Pancreas (tissue), 10 donors: ENCODE data around the gene TMC1. TPM values are rescaled to one million over a fixed set of nuclear protein-coding genes. Genes with fewer than 3 reads are reported as not detected.

Experiments used
- ATAC-seq, 4 donors: fragments of 200-7000 bp; cut with Tn5 transposase; one replicate each; pipeline versions ENCODE4 v1.8.0 to v1.9.1; 2020; ENCODE audit warnings: mild to moderate bottlenecking in 4 of 4, moderate library complexity in 4 of 4
- DNase-seq, 6 donors: peaks; one replicate each; pipeline ENCODE4 v3.0.0-alpha.2; 2020
- FAIRE-seq: peaks from 2 replicates; lab custom pipeline; 2012; peaks lifted over from hg19 to GRCh38; lab: Jason Lieb, UNC
- H3K27ac ChIP-seq, 4 donors: fragments of 200-600 bp; sonication (generic); 1 replicate in 3 of 4; 2 replicates in 1 of 4; pipeline versions ENCODE4 v1.5.0 to v1.8.0; 2020
- H3K27me3 ChIP-seq, 4 donors: fragments of 200-600 bp; one replicate each; pipeline ENCODE4 v1.8.0; 2021
- H3K36me3 ChIP-seq, 3 donors: fragments of 200-600 bp; sonication (generic) in 1 of 3; one replicate each; pipeline versions ENCODE4 v1.5.0 to v1.8.0; 2020 to 2021
- H3K4me1 ChIP-seq, 3 donors: fragments of 200-600 bp; one replicate each; pipeline ENCODE4 v1.8.0; 2021
- H3K4me3 ChIP-seq, 4 donors: fragments of 200-600 bp; sonication (generic) in 2 of 4; one replicate each; pipeline versions ENCODE4 v1.5.0 to v1.8.0; 2020 to 2021
- H3K9me3 ChIP-seq, 4 donors: fragments of 200-600 bp; one replicate each; pipeline ENCODE4 v1.8.0; 2021
- CTCF ChIP-seq, 4 donors: fragments of 200-600 bp; sonication (generic) in 3 of 4; IDR thresholded peaks; one replicate each; pipeline versions ENCODE4 v1.5.0 to v1.8.0; 2021; ENCODE audit warnings: antibody characterized with exemption in 4 of 4
- WGBS, 2 donors: extraction: QIAGEN DNeasy Blood & Tissue Kit; methylation state at CpG; one replicate each; pipeline ENCODE4 v1.1.7; 2013; 5-methylcytosine and 5-hydroxymethylcytosine counted together
- intact Hi-C, 3 donors: fragments of 100-400 bp; cut with DNase I; formaldehyde crosslinking; loops; one replicate each; pipeline versions ENCODE4 v1.11.1 to v1.14.2; 2022
- polyA plus RNA-seq, 2 donors: library from polyadenylated mRNA; stranded (reverse); fragments of 200-250 nt; gene quantifications; one replicate each; pipeline ENCODE4 v1.2.3, GENCODE V29; 2013
- total RNA-seq, 6 donors: library from RNA; stranded (reverse); fragmentation: NEBNext Ultra II Directional in 4 of 6; extraction: Animal tissue kit (Norgen Biotek cat#: 25700) in 4 of 6; gene quantifications; one replicate each; pipeline versions ENCODE4 v1.2.1 to v1.2.4, GENCODE V29; 2021 to 2023
- donor health status: healthy with polysubstance abuse.
- donor health status: DM: no; HTN: no; CAD: no; lungs with moderate emphysema.
- donor health status: DM: no; HTN: no; CAD: no.
- donor health status: control.
- donor health status: control.
- donor health status: Bipolar disorder and iron deficiency.
- donor health status: DM: yes; HTN: yes; CAD: no.
- donor health status: DM: no; HTN: no; CAD: no.
- donor health status: DM: no; HTN: no; CAD: no.
- donor health status: DM: yes; HTN: yes; CAD: no.

The TMC1 gene
- total and polyA plus RNA-seq, 8 donors: not detected

- Histone ChIP-seq H3K4me1 (peaks cover 0 to 13% (median 6%) of the 10 kb centered on the region in 3 donors), H3K27ac (peak overlapping the region in 3 of 4 donors; percentile 12 to 67 (median 56)), H3K9me3 (no peaks in the 10 kb centered on the region), H3K27me3 (no peaks in the 10 kb centered on the region), H3K36me3 (no peaks in the 10 kb centered on the region), H3K4me3 (no peak overlapping the region)
- peak; percentile 85 to 93 (median 88) for ATAC-seq
- 42 to 43% methylated on average over 9 of the region's 9 CpGs for WGBS, 2 donors
- intact Hi-C loops: no loop called here
- peak; percentile 85 for FAIRE-seq
- peak in 4 of 6 donors; percentile 59 to 75 (median 68) for DNase-seq
- TF ChIP-seq CTCF (IDR thresholded peaks at IDR 0.05): no peak
Measured at GRCh38 chr9:72524820-72525540, 3.6 kb downstream of the TMC1 start.

GRCh38 chr9:72526901-72527800 is 5.7 kb downstream of the TMC1 start:
- DNase-seq (peak in 5 of 6 donors; percentile 42 to 63 (median 50)), FAIRE-seq (no peak), ATAC-seq (peak; percentile 46 to 90 (median 78))
- WGBS, 2 donors: 59 to 64% methylated on average over 19 of the region's 19 CpGs
- Histone ChIP-seq H3K36me3 (no peaks in the 10 kb centered on the region), H3K27me3 (no peaks in the 10 kb centered on the region), H3K4me3 (no peak overlapping the region), H3K4me1 (peaks cover 0 to 13% (median 6%) of the 10 kb centered on the region in 3 donors), H3K9me3 (no peaks in the 10 kb centered on the region), H3K27ac (peak overlapping the region in 2 of 4 donors; percentile 64 to 73)
- TF ChIP-seq CTCF (IDR thresholded peaks at IDR 0.05): no peak
- intact Hi-C loops: no loop called here

GRCh38 chr9:72527801-72528195 is 6.4 kb downstream of the TMC1 start:
- H3K4me3 ChIP-seq: no peak overlapping the region
- ATAC-seq: no peak
- no peaks in the 10 kb centered on the region for H3K9me3 ChIP-seq
- WGBS, 2 donors: 67 to 76% methylated on average over 5 of the region's 5 CpGs
- peaks cover 0 to 13% (median 6%) of the 10 kb centered on the region in 3 donors for H3K4me1 ChIP-seq
- no peaks in the 10 kb centered on the region for H3K27me3 ChIP-seq
- intact Hi-C loops: no loop called here
- peak overlapping the region in 2 of 4 donors; percentile 64 to 73 for H3K27ac ChIP-seq
- no peaks in the 10 kb centered on the region for H3K36me3 ChIP-seq
- TF ChIP-seq CTCF (IDR thresholded peaks at IDR 0.05): no peak
- FAIRE-seq: no peak
- no peak for DNase-seq

- Histone ChIP-seq H3K4me1 (peaks cover 0 to 13% (median 4%) of the 10 kb centered on the region in 3 donors), H3K4me3 (no peak overlapping the region), H3K27ac (no peak overlapping the region), H3K27me3 (no peaks in the 10 kb centered on the region), H3K9me3 (no peaks in the 10 kb centered on the region), H3K36me3 (no peaks in the 10 kb centered on the region)
- 13 to 18% methylated on average over 1 of the region's 1 CpG for WGBS, 2 donors
- FAIRE-seq: no peak
- TF ChIP-seq CTCF (IDR thresholded peaks at IDR 0.05): no peak
- intact Hi-C loops: no loop called here
- DNase-seq: no peak
- no peak for ATAC-seq
Measured at GRCh38 chr9:72529531-72529930, 8.1 kb downstream of the TMC1 start.
